Rectal smooth muscle tissue (tissue), 1 donor: ENCODE results near the gene KRTAP20-4.

Experiments used
- H3K27ac ChIP-seq: one replicate; pipeline ENCODE4 v1.7.0; 2013; ENCODE audit warnings: low read depth, low read length, inconsistent platforms
- H3K27me3 ChIP-seq: one replicate; pipeline ENCODE4 v1.7.0; 2013; ENCODE audit warnings: low read length; ENCODE audit not compliant: control insufficient read depth, insufficient read depth
- H3K36me3 ChIP-seq: one replicate; pipeline ENCODE4 v1.7.0; 2013; ENCODE audit warnings: low read length; ENCODE audit not compliant: control insufficient read depth, insufficient read depth
- H3K4me1 ChIP-seq: one replicate; pipeline ENCODE4 v1.7.0; 2013; ENCODE audit warnings: low read length; ENCODE audit not compliant: control insufficient read depth, insufficient read depth
- H3K4me3 ChIP-seq: one replicate; pipeline ENCODE4 v1.7.0; 2013; ENCODE audit warnings: low read length
- H3K9ac ChIP-seq: one replicate; pipeline ENCODE4 v1.7.0; 2013; ENCODE audit warnings: low read length

The KRTAP20-4 gene

DNA sequence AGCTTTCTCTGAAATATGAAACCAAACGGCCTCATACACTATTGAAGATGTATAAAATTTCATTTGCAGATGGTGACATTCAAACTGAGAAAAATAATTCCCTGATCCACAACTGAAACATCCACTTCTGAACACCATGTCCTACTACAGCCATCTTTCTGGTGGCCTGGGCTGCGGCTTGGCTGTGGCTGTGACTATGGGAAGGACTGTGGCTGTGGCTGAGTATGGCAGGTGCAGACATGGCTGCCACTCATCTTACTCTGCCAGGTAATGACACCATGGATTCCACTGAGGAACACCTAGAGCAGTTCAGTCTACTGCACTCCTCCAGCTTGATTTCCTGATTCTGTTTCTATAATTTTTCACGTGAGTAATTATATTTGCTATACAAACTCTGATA is at the start of gene KRTAP20-4:
TSS of gene KRTAP20-4 (plus strand) at position 106 of the 400 bp plus-strand sequence.
- Histone ChIP-seq H3K4me1 (no peaks in the 10 kb centered on the region), H3K4me3 (no peak within 1 kb of the TSS), H3K27me3 (no peaks in the 10 kb centered on the region), H3K9ac (no peak within 1 kb of the TSS), H3K27ac (no peak within 1 kb of the TSS), H3K36me3 (no peaks in the 10 kb centered on the region)

DNA sequence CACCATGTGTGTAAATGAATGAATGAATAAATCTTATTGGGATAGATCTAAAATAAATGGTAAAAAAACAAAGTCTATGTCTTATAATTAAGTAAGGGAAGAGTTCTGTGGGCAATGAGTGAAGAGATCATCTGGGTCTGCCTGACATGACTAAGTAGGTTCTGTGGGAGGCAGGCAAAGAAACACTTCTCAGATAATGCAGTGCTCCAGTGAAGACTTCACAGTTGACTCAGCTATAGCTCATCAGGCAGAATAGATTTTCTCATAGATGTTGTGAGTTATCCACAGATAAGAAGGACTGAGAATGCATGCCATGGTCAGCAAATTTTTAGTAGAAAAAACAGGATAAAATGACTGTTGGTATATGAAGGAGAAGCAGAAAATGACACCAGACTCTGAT is 42.7 kb upstream of the KRTAP20-4 start:
- Histone ChIP-seq H3K27ac (no peak overlapping the region), H3K9ac (no peak overlapping the region), H3K27me3 (no peaks in the 10 kb centered on the region), H3K36me3 (no peaks in the 10 kb centered on the region), H3K4me1 (no peaks in the 10 kb centered on the region), H3K4me3 (no peak overlapping the region)

DNA sequence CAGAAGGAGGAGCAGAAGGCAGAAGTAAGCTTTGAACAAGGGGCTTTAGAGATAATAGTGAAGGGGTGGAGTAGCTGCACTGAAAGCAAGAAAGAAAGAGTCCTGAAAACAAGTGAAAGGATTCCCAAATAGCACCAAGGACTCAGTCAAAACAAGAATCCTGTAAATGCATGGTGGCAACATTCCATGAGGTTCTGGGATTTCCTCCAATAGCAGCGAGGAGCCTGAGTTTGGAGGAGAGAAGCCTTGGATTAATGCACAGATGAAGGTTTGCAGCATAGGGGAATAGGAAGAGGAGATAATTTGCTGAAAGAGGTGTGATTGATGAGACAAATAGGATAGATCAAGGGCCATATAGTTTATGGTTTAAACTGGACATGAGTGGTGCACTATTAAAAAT is 41.1 kb upstream of the KRTAP20-4 start:
- H3K27ac ChIP-seq, result no peak overlapping the region
- H3K4me3 ChIP-seq, result no peak overlapping the region
- no peaks in the 10 kb centered on the region for H3K27me3 ChIP-seq
- no peaks in the 10 kb centered on the region for H3K36me3 ChIP-seq
- no peak overlapping the region for H3K9ac ChIP-seq
- no peaks in the 10 kb centered on the region for H3K4me1 ChIP-seq

DNA sequence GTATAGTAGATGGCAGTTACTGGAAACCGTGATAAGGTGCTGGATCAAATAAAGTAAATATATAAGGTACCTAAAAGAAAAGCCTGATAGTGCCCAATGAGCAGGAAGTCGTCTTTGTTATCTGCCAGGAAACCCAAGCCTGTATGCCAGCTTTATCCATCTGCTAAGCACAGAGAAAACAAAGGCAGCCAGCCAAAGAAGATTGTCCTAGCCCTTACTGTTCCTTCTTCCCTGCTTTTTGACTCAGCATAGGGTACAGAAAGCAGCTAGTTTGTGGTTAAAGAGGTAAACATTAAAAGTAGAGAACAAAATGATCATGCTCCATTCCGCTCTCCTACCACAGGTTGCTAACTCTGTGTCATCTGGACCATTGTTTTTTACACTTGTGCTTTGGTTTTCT is 40.3 kb upstream of the KRTAP20-4 start:
- no peaks in the 10 kb centered on the region for H3K4me1 ChIP-seq
- no peak overlapping the region for H3K27ac ChIP-seq
- H3K9ac ChIP-seq, result no peak overlapping the region
- no peaks in the 10 kb centered on the region for H3K27me3 ChIP-seq
- no peaks in the 10 kb centered on the region for H3K36me3 ChIP-seq
- no peak overlapping the region for H3K4me3 ChIP-seq

DNA sequence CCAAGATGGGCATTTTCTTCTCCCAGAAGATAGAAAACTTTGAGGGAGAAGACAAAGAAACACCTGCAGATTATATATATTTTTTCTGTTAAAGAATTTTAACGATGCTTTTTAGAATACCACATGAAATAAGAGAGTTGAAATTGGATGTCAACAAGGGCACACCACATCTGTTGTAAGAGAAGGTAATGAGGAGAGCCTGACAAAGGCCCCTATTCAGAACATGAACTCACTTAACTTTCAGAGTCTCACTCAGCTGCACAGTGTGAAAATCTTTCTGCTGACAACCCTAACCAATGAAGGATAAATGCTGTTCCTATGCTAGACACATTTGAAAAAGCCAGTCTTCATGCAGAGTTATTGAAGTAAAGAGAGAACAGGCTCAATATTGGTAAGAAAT is 37.6 kb upstream of the KRTAP20-4 start:
- Histone ChIP-seq H3K4me1 (no peaks in the 10 kb centered on the region), H3K9ac (no peak overlapping the region), H3K27me3 (no peaks in the 10 kb centered on the region), H3K36me3 (no peaks in the 10 kb centered on the region), H3K4me3 (no peak overlapping the region), H3K27ac (no peak overlapping the region)

DNA sequence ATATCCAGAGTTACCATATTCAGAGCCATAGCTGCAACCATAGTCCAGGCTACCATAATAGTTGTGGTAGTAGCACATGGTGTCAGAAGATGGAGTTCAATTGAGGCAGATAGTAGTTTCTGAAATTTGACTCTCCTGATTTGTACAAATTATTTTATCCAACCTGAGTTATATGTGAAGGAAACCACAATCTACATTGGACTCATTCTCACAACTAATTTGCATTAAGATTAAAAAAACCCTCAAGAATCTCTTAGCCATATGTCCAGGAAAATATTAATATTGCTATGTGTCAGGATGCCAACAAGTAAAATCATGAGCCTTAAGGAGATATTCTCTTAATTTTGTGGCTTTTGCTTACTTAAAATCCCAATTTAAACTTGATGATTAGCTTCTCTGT is 30.1 kb upstream of the KRTAP20-4 start, which contains the start of gene KRTAP22-2:
TSS of gene KRTAP22-2 (minus strand) at position 101 of the 400 bp plus-strand sequence.
- Histone ChIP-seq H3K4me3 (no peak within 1 kb of the TSS), H3K27me3 (no peaks in the 10 kb centered on the region), H3K36me3 (no peaks in the 10 kb centered on the region), H3K27ac (no peak within 1 kb of the TSS), H3K9ac (no peak within 1 kb of the TSS), H3K4me1 (no peaks in the 10 kb centered on the region)

DNA sequence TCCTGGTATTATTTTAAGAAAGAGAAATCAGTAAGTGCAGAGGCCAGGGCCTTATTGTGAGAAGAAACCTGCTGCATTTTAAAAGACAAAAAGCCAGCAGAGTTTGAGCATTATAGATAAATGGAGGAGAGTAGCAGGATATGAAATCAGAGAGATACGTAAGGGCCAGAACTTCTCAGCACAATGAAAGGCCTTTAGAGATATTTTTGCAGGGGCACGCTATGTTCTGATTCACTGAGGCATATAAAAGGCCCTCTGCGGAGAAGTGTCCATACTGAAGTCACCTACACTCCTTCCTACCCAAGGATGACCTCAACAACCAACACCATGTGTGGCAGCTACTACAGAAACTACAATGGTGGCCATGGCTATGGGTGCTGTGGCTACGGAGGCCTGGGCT is 28.3 kb upstream of the KRTAP20-4 start, which contains the start of gene KRTAP6-3:
TSS of gene KRTAP6-3 (plus strand) at position 301 of the 400 bp plus-strand sequence. CDS start at position 307, 6 bp downstream.
- Histone ChIP-seq H3K36me3 (no peaks in the 10 kb centered on the region), H3K4me3 (no peak within 1 kb of the TSS), H3K9ac (no peak within 1 kb of the TSS), H3K4me1 (no peaks in the 10 kb centered on the region), H3K27me3 (no peaks in the 10 kb centered on the region), H3K27ac (no peak within 1 kb of the TSS)

DNA sequence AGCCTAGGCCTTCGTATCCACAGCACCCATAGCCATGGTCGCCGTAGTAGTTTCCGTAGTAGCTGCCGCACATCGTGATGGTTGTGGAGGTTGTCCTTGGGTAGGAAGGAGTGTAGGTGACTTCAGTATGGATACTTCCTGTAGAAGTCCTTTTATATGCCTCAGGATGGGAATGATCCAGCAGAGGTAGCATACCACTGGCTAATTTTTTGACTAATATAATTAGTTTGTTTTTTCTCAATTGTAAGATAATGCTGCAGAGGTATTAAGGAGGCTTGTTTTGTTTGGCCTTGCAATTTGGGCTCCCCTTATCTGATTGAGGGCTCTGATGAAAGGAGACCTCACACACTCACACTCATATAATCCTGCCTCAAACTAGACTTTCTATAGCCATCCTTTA is 21.6 kb upstream of the KRTAP20-4 start, which contains the start of gene KRTAP6-2:
TSS of gene KRTAP6-2 (minus strand) at position 101 of the 400 bp plus-strand sequence. CDS start at position 73, 28 bp downstream.
- Histone ChIP-seq H3K4me3 (no peak within 1 kb of the TSS), H3K27me3 (no peaks in the 10 kb centered on the region), H3K4me1 (no peaks in the 10 kb centered on the region), H3K27ac (no peak within 1 kb of the TSS), H3K9ac (no peak within 1 kb of the TSS), H3K36me3 (no peaks in the 10 kb centered on the region)

DNA sequence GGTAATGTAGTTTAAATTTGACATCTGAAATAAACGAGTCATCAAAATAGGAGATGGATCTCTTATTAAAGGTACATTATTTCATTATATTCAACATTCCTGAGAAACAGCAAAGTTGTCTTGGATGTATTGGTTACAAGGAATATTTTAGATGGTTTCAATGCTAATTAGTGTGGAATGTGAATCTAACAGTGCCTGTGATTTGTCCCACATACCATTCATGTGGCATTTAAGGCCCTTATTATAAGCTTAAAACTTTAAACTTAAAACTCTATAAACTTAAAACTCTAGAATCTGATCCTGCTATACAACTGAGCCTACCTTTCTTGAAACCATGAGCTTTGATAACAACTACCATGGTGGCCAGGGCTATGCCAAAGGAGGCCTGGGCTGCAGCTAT is 19.6 kb upstream of the KRTAP20-4 start, which contains the start of gene KRTAP22-1:
TSS of gene KRTAP22-1 (plus strand) at position 301 of the 400 bp plus-strand sequence.
- no peak within 1 kb of the TSS for H3K4me3 ChIP-seq
- H3K36me3 ChIP-seq, result no peaks in the 10 kb centered on the region
- no peak within 1 kb of the TSS for H3K27ac ChIP-seq
- H3K9ac ChIP-seq, result no peak within 1 kb of the TSS
- no peaks in the 10 kb centered on the region for H3K4me1 ChIP-seq
- no peaks in the 10 kb centered on the region for H3K27me3 ChIP-seq

DNA sequence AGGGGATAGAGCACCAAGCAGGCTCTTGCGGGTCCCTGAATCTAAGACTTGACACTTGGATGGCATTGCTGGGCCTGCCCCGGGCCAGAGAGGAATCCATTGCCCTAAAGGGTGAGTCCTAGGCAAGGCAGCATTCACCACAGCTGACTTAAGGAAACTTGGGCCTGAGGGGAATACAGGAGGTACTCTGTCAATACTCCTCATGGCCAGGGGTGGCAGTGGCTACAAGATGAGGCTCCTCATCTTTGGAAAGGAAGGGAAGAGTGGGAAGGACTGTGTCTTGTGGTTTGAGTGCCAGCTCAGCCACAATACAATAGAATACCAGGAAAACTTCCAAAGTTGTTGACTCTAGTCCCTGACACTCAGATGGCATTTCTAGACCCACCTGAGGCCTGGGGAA is 14.5 kb upstream of the KRTAP20-4 start:
- Histone ChIP-seq H3K36me3 (no peaks in the 10 kb centered on the region), H3K4me1 (no peaks in the 10 kb centered on the region), H3K27ac (no peak overlapping the region), H3K4me3 (no peak overlapping the region), H3K9ac (no peak overlapping the region), H3K27me3 (no peaks in the 10 kb centered on the region)

DNA sequence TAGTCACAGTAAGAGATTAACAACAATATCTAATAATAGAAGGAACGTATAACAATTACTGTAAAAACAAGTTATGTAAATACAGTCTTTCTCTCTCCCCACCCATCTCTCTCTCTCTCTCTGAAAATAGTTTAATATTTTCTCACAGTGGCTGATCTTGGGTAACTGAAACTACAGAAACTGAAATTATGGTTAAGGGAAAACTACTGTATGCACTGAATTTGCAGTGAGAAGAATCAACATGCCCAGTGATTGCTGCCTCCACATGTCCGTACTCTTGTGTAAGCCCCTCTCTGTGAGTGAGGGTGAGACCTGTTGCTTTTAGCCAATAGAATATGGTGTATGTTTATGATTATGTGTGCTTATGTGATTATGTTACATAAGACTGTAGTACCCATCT is 8.3 kb upstream of the KRTAP20-4 start:
- no peaks in the 10 kb centered on the region for H3K27me3 ChIP-seq
- no peaks in the 10 kb centered on the region for H3K4me1 ChIP-seq
- H3K27ac ChIP-seq, result no peak overlapping the region

DNA sequence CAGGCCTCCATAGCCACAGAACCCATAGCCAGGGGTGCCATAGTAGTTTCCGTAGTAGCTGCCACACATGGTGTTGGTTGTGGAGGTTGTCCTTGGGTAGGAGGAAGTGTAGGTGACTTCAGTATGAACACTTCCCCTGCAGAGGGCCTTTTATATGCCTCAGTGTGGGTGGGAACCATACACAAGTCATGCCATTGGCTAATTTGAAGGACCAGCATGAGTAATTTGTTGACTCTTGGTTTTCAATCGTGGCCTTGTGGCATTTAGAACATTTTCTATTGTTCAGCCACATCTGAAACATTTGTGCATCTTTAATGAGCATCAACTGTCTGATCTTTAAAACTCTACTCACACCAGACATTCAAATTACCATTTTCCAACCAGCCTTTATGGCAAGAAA is 6.6 kb upstream of the KRTAP20-4 start, which contains the start of gene KRTAP6-1:
TSS of gene KRTAP6-1 (minus strand) at position 95 of the 400 bp plus-strand sequence. CDS start at position 69, 26 bp downstream.
- Histone ChIP-seq H3K27ac (no peak within 1 kb of the TSS), H3K36me3 (no peaks in the 10 kb centered on the region), H3K9ac (no peak within 1 kb of the TSS), H3K27me3 (no peaks in the 10 kb centered on the region), H3K4me1 (no peaks in the 10 kb centered on the region), H3K4me3 (no peak within 1 kb of the TSS)

More for the DNA sequence above, 8.3 kb upstream of the KRTAP20-4 start:
- Histone ChIP-seq H3K36me3 (no peaks in the 10 kb centered on the region), H3K9ac (no peak overlapping the region), H3K4me3 (no peak overlapping the region)

DNA sequence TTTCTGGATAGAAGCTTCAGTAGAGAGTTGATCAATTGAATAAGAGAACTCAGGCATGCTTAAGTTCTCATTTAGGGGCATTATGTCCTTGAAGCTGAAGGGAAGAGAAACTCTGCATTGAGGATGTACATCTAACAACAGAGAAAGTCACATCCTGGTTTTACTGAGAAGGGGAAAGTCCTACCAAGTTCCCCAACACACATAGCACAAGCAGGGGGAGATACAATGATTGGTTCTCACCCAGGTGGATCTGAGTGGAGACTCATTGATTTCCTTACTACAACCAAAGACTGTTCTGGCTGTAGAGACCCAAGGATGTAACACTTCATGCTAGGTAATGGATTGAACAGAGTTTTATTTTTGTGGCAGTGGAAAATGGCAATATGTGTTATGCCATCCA is 5.2 kb upstream of the KRTAP20-4 start:
- no peaks in the 10 kb centered on the region for H3K4me1 ChIP-seq
- no peak overlapping the region for H3K27ac ChIP-seq
- no peak overlapping the region for H3K9ac ChIP-seq
- H3K4me3 ChIP-seq, result no peak overlapping the region
- H3K36me3 ChIP-seq, result no peaks in the 10 kb centered on the region
- no peaks in the 10 kb centered on the region for H3K27me3 ChIP-seq
